DND-41 (cell line): ENCODE measurements around the gene MARCHF6.
"Not testable (repeated sequence)": the region's sequence is repeated elsewhere in the genome, so short reads cannot be mapped to it uniquely, and the experiment has no call there.

Experiments used
- CTCF ChIP-seq: IDR thresholded peaks from 2 replicates; pipeline ENCODE4 v1.5.1; 2012; ENCODE audit warnings: borderline replicate concordance, low read length, moderate library complexity, mild to moderate bottlenecking; ENCODE audit not compliant: poor library complexity, severe bottlenecking; ENCODE audit errors: extremely low read depth
- EZH2 ChIP-seq: IDR thresholded peaks from 3 replicates; pipeline ENCODE4 v1.6.1; 2012; ENCODE audit warnings: borderline replicate concordance, low read depth, mild to moderate bottlenecking, moderate library complexity, low read length, inconsistent platforms; ENCODE audit not compliant: severe bottlenecking

- not testable (repeated sequence) for TF ChIP-seq EZH2, CTCF
These were observed 17.9 kb downstream of the MARCHF6 start for GRCh38 chr5:10371369-10371768.
